ENCODE data around the gene ESRRB.

- TF ChIP-seq EP300 (IDR thresholded peaks at IDR 0.05) (no peak), CTCF (IDR thresholded peaks at IDR 0.05) (no peak), POLR2A (IDR thresholded peaks at IDR 0.05) (no peak)
Measured at GRCh38 chr14:76336876-76337275, 39.1 kb upstream of the ESRRB start.

All from ovary (tissue), 3 donors.